HG03045 (cell line): ENCODE data around the gene TRIP13.

Experiments
- ATAC-seq: cut with Tn5 transposase; IDR thresholded peaks from one replicate; pipeline ENCODE4 v1.9.1; 2021; ENCODE audit warnings: mild to moderate bottlenecking, moderate library complexity; ENCODE audit not compliant: unreplicated experiment

TRIP13 gene

DNA sequence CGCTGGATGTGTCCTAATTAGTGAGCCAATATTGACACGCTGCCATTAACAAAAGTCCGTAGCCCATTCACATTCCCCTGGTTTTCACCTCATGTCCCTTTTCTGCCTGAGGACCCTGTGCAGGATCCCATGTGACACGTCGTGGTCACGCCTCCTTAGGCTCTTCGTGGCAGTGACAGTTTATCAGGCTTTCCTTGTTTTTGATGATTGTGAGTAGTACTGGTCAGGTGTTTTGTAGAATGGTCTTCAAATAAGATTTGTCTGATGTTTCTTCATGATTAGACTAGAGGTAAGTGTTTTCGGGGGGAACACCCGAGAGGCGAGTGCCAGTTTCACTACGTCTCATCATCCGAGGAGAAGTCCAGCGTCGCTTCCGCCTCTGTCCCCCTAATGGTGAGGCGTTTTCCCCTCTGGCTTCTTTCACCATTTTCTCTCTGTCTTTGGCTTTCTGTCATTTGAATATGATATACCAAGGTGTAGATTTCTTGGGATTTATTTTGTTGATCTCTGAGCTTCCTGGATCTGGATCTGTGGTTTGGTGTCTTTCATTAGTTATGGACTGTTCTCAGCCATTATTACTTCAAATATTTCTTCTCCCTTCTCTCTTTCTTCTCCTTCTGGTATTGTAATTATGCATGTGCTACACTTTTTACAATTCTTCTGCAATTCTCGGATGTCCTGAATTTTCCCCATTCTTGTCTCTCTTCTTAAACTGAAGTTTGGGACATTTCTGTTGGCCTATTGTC is 57.3 kb downstream of the TRIP13 start:
- ATAC-seq, result no peak

DNA sequence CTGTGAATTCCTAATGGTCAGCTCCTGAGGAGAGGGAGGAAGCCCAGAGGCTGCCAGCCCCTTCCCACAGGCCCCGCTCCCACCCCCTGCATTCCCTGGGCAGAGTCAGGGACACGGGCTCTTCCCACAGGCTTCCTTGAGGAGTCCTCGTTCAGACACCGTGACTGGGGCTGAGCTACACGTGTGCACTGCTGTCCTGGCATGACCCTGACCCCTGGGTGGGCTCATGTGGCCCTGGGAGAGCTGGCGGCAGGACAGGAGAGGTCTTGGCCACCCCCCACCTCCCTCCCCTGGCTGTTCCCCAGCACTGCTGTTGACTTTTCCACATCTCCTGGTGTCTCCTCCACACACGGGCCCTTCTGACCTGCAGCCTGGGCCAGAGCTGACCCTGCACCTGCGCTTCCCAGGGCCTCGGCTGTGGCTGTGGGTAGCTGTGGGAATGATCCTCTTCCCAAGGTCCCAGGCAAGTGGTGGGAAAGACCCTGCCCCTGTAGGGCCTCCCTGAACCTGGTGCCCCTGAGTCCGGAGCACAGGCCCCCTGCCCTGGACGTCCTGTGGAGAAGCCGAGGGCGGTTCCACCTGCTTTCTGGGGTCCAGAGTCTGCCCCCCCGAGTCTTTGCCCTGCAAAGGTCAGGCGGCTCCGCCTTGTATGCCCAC is 59.4 kb downstream of the TRIP13 start:
- no peak for ATAC-seq

DNA sequence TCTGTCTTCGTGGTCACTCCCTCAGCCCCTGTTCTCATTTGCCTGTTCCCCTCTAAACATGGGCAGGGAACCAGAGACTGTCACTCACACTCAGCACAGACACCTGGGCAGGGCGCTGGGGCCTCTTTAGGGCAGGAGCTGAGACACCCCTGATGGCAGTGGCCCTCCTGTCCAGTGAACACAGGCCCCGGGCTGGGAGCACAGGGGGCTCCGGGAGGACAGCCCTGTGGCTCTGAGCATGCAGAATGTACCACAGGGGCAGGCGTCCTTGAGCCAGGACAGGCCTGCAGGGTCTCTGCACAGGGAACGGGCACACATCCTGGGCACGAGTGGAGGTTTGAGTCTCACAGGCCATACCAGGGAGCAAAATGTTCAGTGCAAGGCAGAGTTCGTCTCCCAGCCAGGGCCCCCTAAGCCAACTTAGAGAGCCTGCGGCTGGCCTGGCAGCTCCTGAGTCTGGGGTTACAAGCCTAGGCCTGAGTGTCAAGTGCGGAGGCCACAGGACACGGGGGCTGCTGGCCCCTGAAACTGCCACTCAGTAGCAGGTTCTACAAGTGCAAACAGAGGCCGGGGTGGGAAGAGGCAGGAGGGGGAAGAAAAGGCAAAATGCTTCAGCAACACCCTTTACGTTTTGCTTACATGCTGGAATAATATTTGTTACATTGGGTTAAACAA is 60.0 kb downstream of the TRIP13 start:
- no peak for ATAC-seq

DNA sequence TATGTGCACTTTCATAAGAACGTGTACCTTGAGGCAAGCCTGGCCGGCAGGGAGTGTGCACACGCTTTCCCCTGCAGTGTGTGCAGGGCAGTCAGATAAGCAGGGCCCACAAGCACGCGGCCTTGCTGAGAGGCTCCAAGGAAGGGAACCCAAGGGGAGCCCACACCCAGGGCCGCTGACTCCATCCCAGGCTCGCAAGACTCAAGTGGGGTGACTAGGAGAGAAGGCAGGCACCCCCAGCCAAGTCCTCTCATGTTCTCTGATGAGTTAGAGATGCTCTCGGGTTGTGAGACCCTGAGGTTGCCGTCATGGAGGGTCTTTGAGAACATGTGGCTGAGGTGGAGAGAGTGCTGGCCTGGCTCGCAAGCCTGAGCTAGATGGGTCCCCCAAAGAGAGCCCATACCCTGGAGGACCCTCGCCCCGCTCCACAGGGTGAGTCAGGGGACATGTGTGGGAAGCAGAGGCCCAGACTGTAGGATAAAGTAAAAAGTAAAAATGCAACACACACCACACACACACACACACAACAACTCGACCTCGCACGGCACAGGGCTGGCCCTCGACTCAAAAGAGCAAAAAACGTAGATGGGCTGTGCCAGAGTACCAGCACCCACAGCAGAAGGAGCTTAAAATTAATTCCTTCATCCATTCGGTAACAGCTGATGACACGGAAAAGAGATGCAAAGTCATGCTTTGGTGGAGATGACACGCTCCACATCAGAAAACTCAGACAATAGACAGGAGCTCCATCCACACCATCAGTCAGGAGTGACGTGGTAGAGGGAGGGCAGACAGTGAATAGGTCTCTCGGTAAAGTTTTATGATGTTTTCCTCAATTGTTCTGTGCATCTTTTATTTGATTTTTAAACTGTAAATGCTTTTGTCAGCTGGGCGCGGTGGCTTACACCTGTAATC is 61.1 kb downstream of the TRIP13 start:
- ATAC-seq, result no peak

DNA sequence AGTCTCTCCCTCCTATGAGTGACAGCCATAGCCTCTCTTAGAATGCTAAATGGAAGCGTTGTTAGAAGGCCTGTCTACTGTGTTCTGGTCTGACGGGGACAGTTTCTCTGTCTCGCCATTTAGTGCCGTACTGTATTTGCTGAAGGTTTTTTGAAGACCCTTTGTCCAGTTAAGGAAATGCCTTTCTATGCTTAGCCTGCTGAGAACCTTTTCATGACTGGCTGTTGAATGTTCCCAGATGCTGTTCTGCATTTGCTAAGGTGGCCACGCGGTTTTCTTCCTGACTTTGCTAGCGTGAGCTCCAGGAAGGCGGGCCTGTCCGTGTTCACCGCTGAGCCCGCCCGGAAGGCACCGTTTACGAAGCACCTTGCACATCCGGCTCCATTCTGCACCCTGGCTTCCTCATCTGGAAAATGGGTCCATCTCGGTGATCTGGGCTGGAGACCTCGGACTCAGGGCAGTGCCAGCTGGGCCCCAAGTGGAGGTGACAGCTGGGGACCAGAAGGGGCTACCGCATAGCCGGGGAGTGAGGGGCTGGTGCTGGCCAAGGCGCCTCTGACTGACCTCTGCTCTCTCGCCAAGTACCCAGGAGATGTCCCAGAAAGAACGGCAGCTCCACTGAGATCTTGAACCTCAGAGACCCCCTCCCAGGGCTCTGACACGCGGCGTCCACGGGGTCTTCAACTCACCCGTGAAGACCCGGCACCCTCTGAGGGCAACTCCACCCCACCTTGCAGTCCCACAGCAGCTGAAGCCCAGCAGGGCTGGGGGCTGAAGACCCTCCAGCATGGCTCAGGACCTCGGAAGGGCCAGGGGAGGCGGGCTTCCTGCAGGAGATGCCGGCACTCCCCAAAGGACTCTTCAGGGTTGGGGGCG is 63.4 kb downstream of the TRIP13 start:
- ATAC-seq, result no peak

DNA sequence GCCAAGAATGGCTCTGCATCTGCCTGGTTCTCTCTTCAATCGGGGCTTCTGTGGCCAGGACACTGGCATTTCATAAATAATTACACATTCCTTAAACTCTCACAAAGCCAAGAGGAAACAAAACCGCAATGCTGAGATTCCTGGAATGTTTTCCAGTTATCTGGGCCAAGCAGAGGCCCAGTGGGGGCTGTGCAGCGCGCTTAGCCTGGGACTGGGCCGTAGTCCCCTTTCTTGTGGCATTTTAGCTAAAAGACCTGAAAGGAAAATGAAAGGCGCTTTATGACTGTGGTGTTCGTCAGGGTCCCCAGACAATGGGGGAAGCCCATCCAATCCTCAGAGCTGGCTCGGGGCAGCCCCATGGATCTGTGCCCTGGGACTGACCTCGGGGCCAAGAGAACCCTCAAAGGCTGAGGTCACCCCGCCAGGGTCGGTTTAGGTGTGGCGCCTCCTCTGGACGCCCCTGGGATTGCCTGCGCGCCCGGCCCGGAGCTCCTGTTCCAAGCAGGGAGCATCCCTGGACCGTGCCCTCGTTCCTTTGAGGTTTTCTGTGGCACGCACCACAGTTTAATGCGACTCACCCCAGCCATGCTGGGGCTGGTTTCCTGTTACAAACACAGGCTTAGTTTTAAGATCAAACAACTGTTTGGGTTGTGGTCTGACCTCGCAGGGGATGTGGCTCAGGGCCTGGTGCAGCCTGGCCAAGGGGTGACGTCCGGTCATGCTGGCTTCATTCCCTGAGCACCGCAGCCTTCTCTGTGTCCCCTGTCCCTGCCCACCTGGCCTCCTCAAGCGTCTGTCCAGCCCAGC is 64.5 kb downstream of the TRIP13 start:
- ATAC-seq, result peak; percentile 63

DNA sequence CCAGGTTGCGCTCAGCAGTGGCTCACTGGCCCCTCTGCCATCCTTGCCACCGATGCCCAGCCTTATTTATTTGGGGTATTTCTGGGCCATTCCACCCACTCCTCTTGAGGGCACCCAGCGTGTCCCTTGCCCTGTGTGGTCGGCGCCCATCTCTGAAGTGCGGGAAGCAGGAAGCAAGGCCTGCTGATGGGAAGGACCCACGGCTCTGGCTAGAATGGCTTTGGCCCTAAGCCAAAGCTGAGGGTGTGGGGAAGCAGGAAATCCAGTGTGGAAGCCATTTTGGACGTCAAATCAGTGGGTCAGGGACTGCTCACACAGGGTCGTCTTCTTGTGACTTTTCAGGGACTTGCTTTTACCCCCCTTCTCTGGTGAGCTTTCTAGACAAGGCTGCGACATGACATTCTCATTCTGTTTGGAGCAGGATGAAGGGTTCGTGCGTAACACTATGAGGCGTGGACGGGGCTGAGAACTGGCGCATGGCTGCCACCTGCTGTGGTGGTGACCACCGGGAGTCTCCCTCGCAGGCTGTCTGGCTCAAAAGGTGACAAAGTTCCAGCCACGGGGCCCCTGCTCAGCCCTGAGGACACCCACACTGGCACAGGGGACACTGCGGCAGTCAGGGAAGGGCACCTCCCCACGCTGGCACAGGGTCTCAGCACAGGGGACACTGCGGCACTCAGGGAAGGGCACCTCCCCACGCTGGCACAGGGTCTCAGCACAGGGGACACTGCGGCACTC is 65.2 kb downstream of the TRIP13 start:
- ATAC-seq, result no peak

DNA sequence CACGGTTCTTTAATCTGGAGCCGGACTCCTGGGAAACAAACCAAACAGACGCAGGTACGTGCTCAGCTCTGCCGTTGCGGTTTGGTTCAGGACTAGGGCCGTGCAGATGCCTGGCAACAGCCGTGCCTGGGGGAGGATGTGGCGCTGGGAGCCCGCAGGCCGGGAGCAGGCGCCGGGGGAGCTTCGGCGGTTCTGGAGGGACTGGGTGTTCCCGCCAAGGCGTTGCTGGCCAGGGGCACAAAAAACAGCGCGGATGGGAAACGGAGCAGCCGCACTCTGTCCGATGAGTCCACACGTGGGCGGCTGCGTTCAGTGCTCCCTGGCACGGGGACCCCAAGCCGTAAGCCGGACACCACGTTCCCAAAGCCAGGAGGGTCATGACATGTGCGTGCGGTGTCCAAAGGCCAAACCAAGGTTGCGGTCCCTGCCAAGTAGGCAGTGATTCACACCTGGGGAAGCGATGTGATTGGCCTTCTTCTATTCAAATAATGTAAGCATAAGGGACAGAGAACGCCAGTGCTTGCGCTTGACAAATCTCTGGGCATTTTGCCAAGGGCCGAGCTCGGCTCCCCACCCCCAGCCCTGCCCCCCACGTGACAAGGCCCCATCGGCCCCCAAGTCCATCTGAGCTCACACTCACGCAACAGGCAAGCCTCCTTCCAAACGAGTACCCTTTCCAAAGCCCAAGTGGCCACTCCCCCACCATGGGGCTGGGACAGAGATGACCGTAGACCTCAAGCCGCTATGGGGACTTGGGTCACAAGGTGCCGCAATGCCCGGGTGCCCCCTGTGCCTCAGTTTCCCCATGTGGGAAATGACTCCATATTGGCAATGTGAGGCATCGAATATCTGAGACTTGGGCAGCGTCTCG is 66.3 kb downstream of the TRIP13 start:
- ATAC-seq, result no peak

DNA sequence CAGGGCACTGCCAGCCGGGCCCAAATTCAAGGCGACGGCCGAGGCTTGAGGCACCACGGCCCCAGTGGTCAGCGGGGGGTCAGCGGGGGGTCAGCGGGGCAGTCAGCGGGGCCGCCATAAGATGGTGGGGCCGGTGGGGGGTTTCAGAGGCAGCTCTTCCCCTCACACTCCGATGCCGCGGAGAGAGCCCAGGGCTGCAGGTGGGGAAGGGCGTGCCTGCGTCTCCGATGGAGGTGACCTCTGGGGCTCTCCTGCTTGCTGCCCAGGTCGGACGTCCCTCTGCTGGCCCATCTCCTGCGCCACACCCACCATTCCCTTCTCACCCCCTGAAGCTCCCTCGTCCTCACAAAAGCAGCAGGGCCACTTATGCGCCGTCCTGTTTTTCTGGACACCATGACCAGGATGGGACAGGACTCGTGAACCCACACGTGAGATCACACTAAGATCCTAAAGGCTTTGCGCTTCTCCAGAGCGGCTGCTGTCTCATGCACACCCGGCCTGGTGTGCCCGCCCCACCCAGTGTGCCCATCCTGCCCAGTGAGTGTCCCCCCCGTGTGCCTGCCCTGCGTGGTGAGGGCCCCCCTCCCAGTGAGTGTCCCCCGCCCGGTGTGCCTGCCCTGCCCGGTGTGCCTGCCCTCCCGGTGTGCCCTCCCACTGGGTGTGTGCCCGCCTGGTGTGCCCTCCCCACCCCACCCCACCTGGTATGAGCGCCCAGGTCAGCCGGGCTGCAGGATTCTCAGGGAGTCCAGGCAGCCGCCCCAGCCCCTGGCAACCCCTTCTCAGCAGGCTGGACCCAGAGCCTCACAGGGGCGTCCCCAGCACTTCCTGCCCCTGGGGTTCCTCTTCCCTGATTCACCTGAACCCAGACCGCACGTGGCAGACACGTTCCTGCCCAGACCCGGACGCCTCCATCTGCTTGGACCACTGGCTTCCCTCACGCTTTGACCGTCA is 67.2 kb downstream of the TRIP13 start:
- no peak for ATAC-seq

DNA sequence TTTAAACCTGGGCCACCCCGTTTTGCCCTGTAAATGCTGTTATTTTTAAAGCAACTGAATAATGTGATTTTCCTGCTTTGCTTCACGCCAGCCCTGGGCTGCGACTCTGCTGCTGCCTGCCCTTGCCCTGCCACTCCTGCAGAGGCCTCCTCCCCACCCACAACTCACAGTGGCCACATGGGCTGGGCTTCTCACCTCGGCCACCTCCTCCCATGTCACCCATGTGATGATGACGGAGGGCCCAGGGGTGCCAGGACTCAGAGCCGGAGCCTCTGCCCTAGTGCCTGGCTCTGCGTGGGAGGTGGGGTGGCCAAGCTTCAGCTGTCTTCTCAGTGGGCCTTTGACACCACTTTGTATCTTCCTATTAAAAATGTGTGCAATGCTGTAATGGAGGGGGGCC is 67.9 kb downstream of the TRIP13 start:
- no peak for ATAC-seq

DNA sequence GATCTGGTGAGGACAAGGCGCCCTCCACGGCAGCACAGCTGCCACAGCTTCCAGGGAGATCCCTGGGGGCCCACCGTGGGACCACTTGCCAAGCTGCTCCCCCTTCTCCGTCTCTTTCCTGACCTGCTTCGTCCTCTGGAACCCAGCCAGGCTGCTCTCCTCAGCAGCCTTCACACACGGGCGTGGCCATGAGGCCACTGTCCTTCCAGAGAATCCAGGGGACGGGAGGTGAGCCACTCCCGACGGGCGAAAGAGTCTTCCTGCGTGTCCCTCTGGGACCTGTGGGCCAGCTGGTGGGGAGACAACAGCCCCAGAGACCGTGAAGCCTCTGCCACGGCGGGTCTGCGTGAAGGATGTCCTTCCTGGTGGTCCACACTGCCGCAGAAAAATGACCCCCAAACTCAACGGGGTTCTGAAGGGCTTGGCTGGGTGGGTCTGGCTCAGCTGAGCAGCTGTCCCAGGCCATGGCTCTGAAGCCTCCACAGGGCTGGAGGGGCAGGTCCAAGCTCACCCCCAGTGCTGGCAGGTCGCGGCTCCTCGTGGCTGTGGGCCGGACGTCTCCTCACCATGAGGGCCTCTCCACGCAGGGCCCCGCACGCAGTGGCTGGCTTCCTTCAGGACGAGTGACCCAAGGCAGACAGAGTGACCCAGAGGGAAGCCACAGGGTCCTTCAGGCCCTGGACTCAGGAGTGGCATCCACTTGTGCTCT is 68.5 kb downstream of the TRIP13 start:
- ATAC-seq, result no peak

DNA sequence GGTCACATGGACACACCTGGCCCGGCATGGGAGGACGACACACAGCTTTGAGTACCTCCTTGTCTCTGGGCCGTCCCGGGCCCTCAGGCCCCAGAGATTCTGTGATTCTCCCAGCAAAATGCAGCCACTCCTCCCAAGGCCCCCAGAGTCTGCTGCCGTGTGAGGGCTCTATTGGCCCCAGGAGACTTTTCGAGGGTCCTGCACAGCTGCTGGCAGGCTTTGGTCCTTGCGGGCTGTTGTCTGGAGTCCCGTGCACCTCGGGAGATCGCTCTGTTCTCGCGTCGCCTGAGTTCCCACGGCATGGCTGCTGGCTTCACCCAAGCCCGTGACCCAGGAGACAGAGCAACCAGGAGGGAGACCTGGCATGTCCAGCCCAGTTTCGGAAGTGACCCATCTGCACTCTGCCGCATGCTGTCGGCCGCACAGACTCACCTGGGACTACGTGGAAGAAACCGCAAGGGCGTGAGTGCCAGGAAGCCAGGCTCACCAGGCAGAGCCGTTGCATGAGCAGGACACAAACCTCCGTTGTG is 69.1 kb downstream of the TRIP13 start:
- no peak for ATAC-seq

DNA sequence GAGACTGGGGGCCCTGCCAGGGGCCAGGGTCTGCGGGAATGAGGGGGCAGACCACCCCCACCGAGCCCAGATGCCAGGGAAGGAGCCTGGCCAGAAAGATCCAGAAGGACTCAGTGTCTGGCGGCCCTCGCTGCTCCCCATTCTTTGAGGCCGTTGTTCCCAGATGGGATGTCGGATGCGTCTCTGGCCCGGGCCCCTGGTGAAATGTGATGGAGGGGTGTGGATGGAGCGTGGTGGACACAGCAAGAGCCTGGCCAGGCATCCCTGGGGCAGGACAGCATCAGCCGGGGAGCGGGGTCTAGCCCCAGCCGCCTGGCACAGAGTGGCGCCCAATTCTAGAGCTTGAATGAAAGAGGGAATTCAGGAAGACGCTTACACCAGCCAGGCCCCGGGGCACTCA is 69.7 kb downstream of the TRIP13 start:
- no peak for ATAC-seq

DNA sequence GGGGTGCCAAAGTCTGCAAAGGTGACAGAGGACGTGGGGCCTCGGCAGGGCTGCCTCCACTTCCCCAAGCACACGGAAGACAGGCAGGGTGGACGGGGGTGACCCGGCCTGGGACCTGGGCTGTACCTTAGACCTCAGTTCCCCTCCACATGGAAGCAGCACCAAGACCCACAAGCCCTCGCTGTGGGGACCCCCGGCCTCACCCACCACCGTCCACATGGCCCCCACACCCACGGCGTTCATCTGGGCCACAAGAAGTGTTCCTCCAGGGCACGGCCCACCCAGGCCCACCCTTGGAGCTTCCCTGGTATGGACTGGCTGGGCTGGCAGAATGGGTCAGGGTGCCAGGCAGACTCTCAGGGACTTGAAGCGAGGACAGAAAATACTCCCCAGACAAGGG is 70.1 kb downstream of the TRIP13 start:
- no peak for ATAC-seq

DNA sequence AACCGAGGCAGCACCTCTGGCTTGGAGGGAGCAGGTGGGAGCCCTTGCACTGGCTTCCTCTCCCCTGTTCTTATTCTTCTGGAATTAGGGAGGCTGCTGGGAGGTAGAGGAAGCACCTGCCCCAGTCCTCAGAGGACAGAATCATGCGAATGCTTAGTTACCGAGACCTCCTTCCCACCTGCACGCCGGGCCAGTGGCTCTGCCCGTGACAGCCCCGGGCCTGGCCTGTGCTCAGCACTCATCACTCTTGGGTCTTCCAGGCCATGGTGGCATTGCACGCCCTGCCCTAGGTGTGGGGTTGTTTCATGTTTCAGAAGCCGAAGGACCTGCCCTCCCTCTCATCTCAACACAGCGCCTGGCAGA is 70.6 kb downstream of the TRIP13 start:
- ATAC-seq, result no peak
